Germinal center (tissue), 1 donor: ENCODE data around the gene APOOL.
A peak's percentile ranks its signal among the peaks of the same experiment; 100 is the strongest.

Experiments used
- DNase-seq: peaks from one replicate; pipeline ENCODE4 v3.0.0; 2012; ENCODE audit warnings: mixed read lengths, low spot score

APOOL gene

GRCh38 chrX:85084770-85085393 lies 81.2 kb downstream of the APOOL start:
- peak; percentile 15 for DNase-seq

DNA sequence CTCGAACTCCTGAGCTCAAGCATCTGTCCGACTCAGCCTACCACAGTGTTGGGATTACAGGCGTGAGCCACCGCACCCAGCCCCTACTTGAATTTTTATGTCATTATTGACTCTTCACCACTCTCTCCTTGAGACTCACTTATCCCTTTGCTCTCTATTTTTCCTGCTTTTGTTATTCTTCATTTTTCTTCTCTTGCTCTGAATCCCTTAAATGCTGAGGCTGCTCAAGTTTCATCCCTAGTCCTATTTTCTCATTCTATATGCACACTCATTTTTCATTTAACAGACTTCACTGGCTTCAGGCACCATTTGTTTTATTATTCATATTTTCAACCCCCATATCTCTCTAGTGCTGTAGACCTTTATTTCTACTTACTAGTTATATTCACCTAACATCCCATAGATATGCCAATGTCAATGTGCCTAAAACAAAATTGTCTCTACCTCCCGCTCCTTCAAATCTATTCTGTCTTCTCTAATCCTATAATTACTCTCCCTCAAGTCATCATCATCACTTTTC lies 85.7 kb downstream of the APOOL start:
- no peak for DNase-seq

GRCh38 chrX:85107407-85107806 lies 103.7 kb downstream of the APOOL start:
- DNase-seq: no peak

DNA sequence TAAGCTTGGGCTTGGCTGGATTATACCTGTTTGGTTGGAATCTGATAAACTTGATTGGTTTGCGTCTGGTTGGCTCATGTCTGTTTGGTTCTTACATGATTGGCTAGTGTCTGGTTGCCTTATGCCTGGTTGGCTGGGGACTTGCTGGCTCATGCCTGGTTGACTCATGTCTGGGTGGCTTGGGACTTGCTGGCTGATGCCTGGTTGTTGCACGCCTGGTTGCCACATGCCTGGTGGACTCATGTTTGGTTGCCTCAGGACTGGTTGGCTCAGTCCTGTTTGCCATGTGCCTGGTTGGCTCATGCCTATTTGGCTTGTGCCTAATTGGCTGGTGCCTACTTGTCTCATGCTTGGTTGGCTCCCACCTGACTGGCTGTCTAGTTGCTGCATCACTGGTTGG lies 104.5 kb downstream of the APOOL start:
- DNase-seq: no peak

GRCh38 chrX:85109235-85109634 lies 105.6 kb downstream of the APOOL start:
- DNase-seq: peak; percentile 4

- DNase-seq: no peak
These were observed 107.7 kb downstream of the APOOL start for GRCh38 chrX:85111347-85111746.

- DNase-seq: no peak
These were observed 108.6 kb downstream of the APOOL start for GRCh38 chrX:85112293-85112692.

- DNase-seq: no peak
These were observed 110.1 kb downstream of the APOOL start for GRCh38 chrX:85113746-85114145.

DNA sequence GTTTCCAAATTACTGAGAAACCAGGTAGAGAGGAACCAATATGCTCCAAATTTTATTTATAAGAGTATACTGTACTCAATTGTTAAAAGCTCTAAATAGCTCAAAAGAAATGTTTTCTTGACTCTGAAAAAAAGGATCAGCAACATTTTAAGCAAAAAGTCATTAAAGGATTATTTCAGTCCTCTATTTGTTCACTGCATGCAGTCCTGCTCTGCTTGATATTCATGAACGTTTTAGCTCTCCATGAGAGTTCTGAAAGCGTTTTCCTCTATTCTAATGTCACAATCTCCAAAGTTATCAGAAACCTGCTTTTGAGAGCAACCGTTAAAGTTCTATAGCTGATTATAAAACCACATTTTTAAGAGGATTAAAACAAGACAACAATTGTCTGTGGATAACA lies 110.5 kb downstream of the APOOL start:
- DNase-seq: no peak

- no peak for DNase-seq
These were observed 111.1 kb downstream of the APOOL start for GRCh38 chrX:85114776-85115175.

GRCh38 chrX:85115252-85115651 lies 111.6 kb downstream of the APOOL start:
- DNase-seq: no peak

DNA sequence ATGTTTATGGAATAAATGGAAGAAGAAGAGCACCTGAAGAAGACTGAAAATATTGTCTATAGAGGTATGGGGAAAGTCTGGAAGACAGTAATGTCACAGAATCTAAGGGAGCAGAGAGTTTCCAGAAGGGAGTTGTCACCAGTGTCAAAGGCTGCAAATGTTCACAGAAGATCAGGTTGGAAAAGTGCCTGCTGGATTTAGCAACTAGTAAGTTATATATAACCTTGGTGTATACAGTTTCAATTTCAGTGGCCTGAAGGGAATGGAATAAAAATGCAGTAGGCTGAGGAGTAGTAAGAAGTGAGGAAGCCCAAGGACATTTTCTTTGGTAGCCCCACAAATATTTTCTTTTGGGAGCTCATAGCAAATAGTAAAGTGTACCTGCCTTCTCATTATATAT lies 132.7 kb downstream of the APOOL start:
- DNase-seq: no peak

- no peak for DNase-seq
These were observed 135.7 kb downstream of the APOOL start for GRCh38 chrX:85139422-85139821.

- no peak for DNase-seq
These were observed 137.3 kb downstream of the APOOL start for GRCh38 chrX:85140964-85141363.
